GM12878 (cell line): ENCODE data around the gene ARRB2. TPM values are rescaled to one million over a fixed set of nuclear protein-coding genes. Genes with fewer than 3 reads are reported as not detected.

ENCODE experiments used
- ATAC-seq: fragments of 200-7000 bp; cut with Tn5 transposase; 3 replicates; pipeline ENCODE4 v1.9.1; 2020; ENCODE audit warnings: mild to moderate bottlenecking, moderate library complexity
- BruUV-seq: library from RNA; stranded (reverse); fragments of 400-500 nt; replicated peaks from 2 replicates; lab custom pipeline; 2021; lab: Mats Ljungman, UMichigan
- CTCF ChIA-PET: fragments of 300-600 bp; sonication (Branson Sonifier 250); formaldehyde crosslinking; extraction: SDS; loops from one replicate; lab custom pipeline; 2021; ENCODE audit warnings: inconsistent platforms; lab: Yijun Ruan, JAX
- POLR2A ChIA-PET: fragments of 350-600 bp; formaldehyde crosslinking; extraction: SDS; loops from one replicate; lab custom pipeline; 2021; ENCODE audit warnings: inconsistent platforms; lab: Charles Lee
- RAD21 ChIA-PET: fragments of 300-600 bp; sonication (Branson Sonifier 250); formaldehyde crosslinking; loops from one replicate; lab custom pipeline; 2023; ENCODE audit warnings: antibody characterized with exemption; ENCODE audit not compliant: unreplicated experiment; lab: Charles Lee
- SMC1A ChIA-PET: fragments of 300-600 bp; sonication (Branson Sonifier 250); formaldehyde crosslinking; loops from one replicate; lab custom pipeline; 2023; ENCODE audit not compliant: unreplicated experiment, uncharacterized antibody; lab: Charles Lee
- DNase-seq: peaks from one replicate; pipeline ENCODE4 v3.0.0-alpha.2; 2011; ENCODE audit warnings: low read depth, low spot score
- FAIRE-seq: peaks from 3 replicates; lab custom pipeline; 2011; peaks lifted over from hg19 to GRCh38; lab: Jason Lieb, UNC
- H2AFZ ChIP-seq: 2 replicates; pipeline ENCODE4 v1.6.0; 2011; ENCODE audit warnings: low read depth, low read length, control low read depth; ENCODE audit not compliant: control insufficient read depth
- H3K27ac ChIP-seq: 2 replicates; pipeline ENCODE4 v1.5.1; 2011; ENCODE audit warnings: control low read depth; ENCODE audit not compliant: control insufficient read depth, insufficient read depth
- H3K27me3 ChIP-seq, 2 experiments: replicated peaks in 1 of 2; 2 replicates each; pipeline versions ENCODE4 v1.6.0 to v1.6.1; 2011; ENCODE audit warnings: low read length in 1 of 2; ENCODE audit not compliant: control insufficient read depth in 2 of 2, insufficient read depth in 2 of 2
- H3K36me3 ChIP-seq, 2 experiments: 2 replicates each; pipeline ENCODE4 v1.5.1; 2011; ENCODE audit warnings: low read length in 1 of 2; ENCODE audit not compliant: control insufficient read depth in 2 of 2, insufficient read depth in 2 of 2
- H3K4me1 ChIP-seq: 2 replicates; pipeline ENCODE4 v1.6.1; 2011; ENCODE audit warnings: mild to moderate bottlenecking, low read length, moderate library complexity, mixed read lengths; ENCODE audit not compliant: control insufficient read depth, insufficient read depth
- H3K4me2 ChIP-seq: 2 replicates; pipeline ENCODE4 v1.6.0; 2011; ENCODE audit warnings: control low read depth; ENCODE audit not compliant: control insufficient read depth, insufficient read depth
- H3K4me3 ChIP-seq: fragments of 200-600 bp; sonication (generic); 2 replicates; pipeline ENCODE4 v1.5.1; 2016
- H3K79me2 ChIP-seq: 2 replicates; pipeline ENCODE4 v1.6.0; 2011; ENCODE audit warnings: low read length; ENCODE audit not compliant: control insufficient read depth, insufficient read depth
- H3K9ac ChIP-seq: 2 replicates; pipeline ENCODE4 v1.8.0; 2011; ENCODE audit warnings: low read length, control low read depth, mixed read lengths; ENCODE audit not compliant: control insufficient read depth, insufficient read depth
- H3K9me3 ChIP-seq: replicated peaks from 3 replicates; pipeline ENCODE4 v1.5.1; 2011; ENCODE audit warnings: mild to moderate bottlenecking, low read length; ENCODE audit not compliant: control insufficient read depth, insufficient read depth
- H4K20me1 ChIP-seq: 2 replicates; pipeline ENCODE4 v1.6.0; 2011; ENCODE audit not compliant: control insufficient read depth, insufficient read depth
- BHLHE40 ChIP-seq, 2 experiments: fragments of 450-650 bp in 1 of 2; IDR thresholded peaks; 2 replicates each; pipeline ENCODE4 v1.6.1; 2011 to 2017; ENCODE audit warnings: low read depth in 2 of 2, borderline replicate concordance in 1 of 2, improper control_type of control experiment in 1 of 2, low read length in 1 of 2, mild to moderate bottlenecking in 1 of 2
- CREM ChIP-seq: IDR thresholded peaks from 2 replicates; pipeline ENCODE4 v1.6.1; 2014; ENCODE audit warnings: antibody characterized with exemption, low read depth
- DPF2 ChIP-seq: fragments of 450-650 bp; IDR thresholded peaks from 2 replicates; pipeline ENCODE4 v1.6.1; 2017; ENCODE audit warnings: mild to moderate bottlenecking
- GATAD2B ChIP-seq: fragments of 450-650 bp; conservative IDR thresholded peaks from 2 replicates; pipeline ENCODE4 v1.6.1; 2017; ENCODE audit warnings: low read depth, mild to moderate bottlenecking, moderate library complexity
- HDAC2 ChIP-seq: fragments of 200-600 bp; sonication (generic); IDR thresholded peaks from 2 replicates; pipeline ENCODE4 v1.6.1; 2017
- IKZF1 ChIP-seq: fragments of 450-650 bp; conservative IDR thresholded peaks from 2 replicates; pipeline ENCODE4 v1.6.1; 2017; ENCODE audit warnings: antibody characterized with exemption, mild to moderate bottlenecking
- IKZF2 ChIP-seq, 2 experiments: fragments of 450-650 bp; IDR thresholded peaks; 2 replicates each; pipeline ENCODE4 v1.6.1; 2017; ENCODE audit warnings: mild to moderate bottlenecking in 2 of 2, moderate library complexity in 2 of 2
- MEF2B ChIP-seq: fragments of 450-650 bp; IDR thresholded peaks from 2 replicates; pipeline ENCODE4 v1.6.1; 2018; ENCODE audit warnings: mild to moderate bottlenecking, moderate library complexity; ENCODE audit not compliant: partially characterized antibody, poor library complexity, severe bottlenecking
- MLLT1 ChIP-seq: fragments of 450-650 bp; IDR thresholded peaks from 2 replicates; pipeline ENCODE4 v1.6.1; 2016; ENCODE audit warnings: mild to moderate bottlenecking
- MTA2 ChIP-seq: fragments of 450-650 bp; IDR thresholded peaks from 2 replicates; pipeline ENCODE4 v1.6.1; 2016; ENCODE audit warnings: low read depth, mild to moderate bottlenecking, moderate library complexity
- NKRF ChIP-seq: fragments of 450-650 bp; conservative IDR thresholded peaks from 2 replicates; pipeline ENCODE4 v1.6.1; 2017; ENCODE audit warnings: mild to moderate bottlenecking, moderate library complexity
- SMARCA5 ChIP-seq: fragments of 450-650 bp; IDR thresholded peaks from 2 replicates; pipeline ENCODE4 v1.6.1; 2017; ENCODE audit warnings: mild to moderate bottlenecking
- SPI1 ChIP-seq: IDR thresholded peaks from 2 replicates; pipeline ENCODE4 v1.6.1; 2011; ENCODE audit warnings: low read depth, mild to moderate bottlenecking, low read length, moderate library complexity, borderline replicate concordance; ENCODE audit not compliant: insufficient read depth
- SRF ChIP-seq, 2 experiments: IDR thresholded peaks; 2 replicates each; pipeline ENCODE4 v1.6.1; 2011; ENCODE audit warnings: low read depth in 2 of 2, low read length in 2 of 2, mild to moderate bottlenecking in 1 of 2, moderate library complexity in 1 of 2
- WGBS: methylation state at CpG from one replicate; pipeline ENCODE4 v1.1.6; 2016; ENCODE audit warnings: low lambda C conversion rate; ENCODE audit not compliant: insufficient replicate concordance, insufficient coverage; ENCODE audit errors: missing lambda C conversion rate; 5-methylcytosine and 5-hydroxymethylcytosine counted together
- in situ Hi-C: fragments of 300-500 bp; cut with MboI; formaldehyde crosslinking; loops from 9 replicates; pipeline ENCODE4 v1.14.3; 2018; ENCODE audit warnings: mixed read lengths
- intact Hi-C: fragments of 100-400 bp; cut with micrococcal nuclease; formaldehyde crosslinking; loops from one replicate; pipeline ENCODE4 v1.14.2; 2022; ENCODE audit not compliant: unreplicated experiment
- polyA plus RNA-seq, 11 experiments: library from polyadenylated mRNA; depleted of rRNA in 4 of 11; unstranded in 6 of 11; stranded (reverse) in 5 of 11; fragments of >200 nt; fragmentation: Nextera tagmentation in 4 of 11; fragmentation: Illumina TruSeq in 1 of 11; extraction: Ambion mirVana in 4 of 11; extraction: Trizol in 1 of 11; gene quantifications; 1 replicate in 1 of 11; 2 replicates in 10 of 11; pipeline versions ENCODE4 v1.2.1 to v1.2.3, GENCODE V29; 2011 to 2016; ENCODE audit warnings: inconsistent platforms in 2 of 11, missing spikeins in 2 of 11, low read depth in 1 of 11
- total RNA-seq, 4 experiments: library from RNA; depleted of rRNA in 3 of 4; stranded (reverse); fragments of >200 nt in 3 of 4; fragmentation: Illumina TruSeq in 1 of 4; extraction: Trizol in 1 of 4; gene quantifications; 2 replicates each; pipeline versions ENCODE4 v1.2.1 to v1.2.3, GENCODE V29; 2013 to 2021

ARRB2 gene
- total and polyA plus RNA-seq, 10 of the 15 experiments (the other 5 are each of a cell fraction or from before 2014, with no cell fraction given), result 6.5 to 75.2 (median 43.1) TPM

- no peaks in the 10 kb centered on the region; the same call in 2 of the 3 replicates for H3K9me3 ChIP-seq
- ATAC-seq (peak; percentile 5), DNase-seq (no peak), FAIRE-seq (no peak)
- no peaks in the 10 kb centered on the region for H4K20me1 ChIP-seq
- H3K4me1 ChIP-seq, result peaks cover 28% of the 10 kb centered on the region
- intact Hi-C loops, result loop anchor here (1.0 to 5.0 kb wide), 3 partner anchors 20 to 178 kb away; partner anchors contain the start of genes GLTPD2, MED11 and VMO1
- RAD21 ChIA-PET, result interaction anchor here (0.6 to 1.7 kb wide), 20 partner anchors 10 to 256 kb away, joined by 3 to 14 read pairs (median 4); partner anchors contain the start of genes GLTPD2, MED11, MINK1 and PLD2
- peaks cover 19% of the 10 kb centered on the region for H3K79me2 ChIP-seq
- peak overlapping the region; percentile 85 for H3K9ac ChIP-seq
- peak overlapping the region; percentile 80 for H3K4me3 ChIP-seq
- POLR2A ChIA-PET, result interaction anchor here (0.5 to 3.9 kb wide), 7 partner anchors 8 to 244 kb away, joined by 3 to 23 read pairs (median 6); partner anchors contain the start of genes MED11 and PELP1
- H3K36me3 ChIP-seq, result no peaks in the 10 kb centered on the region; a peak in 2 of 4 replicates
- in situ Hi-C loops, result loop anchor here (5.0 kb wide), 1 partner anchor 171 kb away; no protein-coding TSS in a partner anchor
- SMC1A ChIA-PET, result interaction anchor here (0.8 to 2.8 kb wide), 9 partner anchors 8 to 193 kb away, joined by 3 to 11 read pairs (median 3); partner anchors contain the start of genes CHRNE and MED11
- WGBS, result 1% methylated on average over 47 of the region's 57 CpGs
- H3K27me3 ChIP-seq, result no peaks in the 10 kb centered on the region
- peak overlapping the region; percentile 66 for H3K27ac ChIP-seq
- TF ChIP-seq SPI1 (peak; percentile 42; the same call in 1 of the 2 replicates), SRF (IDR thresholded peaks at IDR 0.05; ENCODE audit: low read depth in 2 of 2, low read length in 2 of 2) (peak in 1 of 2 experiments; percentile 63; a peak in 1 of 4 replicates), MLLT1 (0 out of 2 replicates have a peak, but pooled peaks have one; percentile 13), SMARCA5 (no peak), IKZF1 (peak; percentile 47), IKZF2 (IDR thresholded peaks at IDR 0.05) (0 out of 4 replicates have a peak, but pooled peaks of 1 of the 2 experiments have one; percentile 12), MTA2 (no peak), MEF2B (peak; percentile 92), GATAD2B (0 out of 2 replicates have a peak, but pooled peaks have one; percentile 53), HDAC2 (no peak), CREM (no peak), BHLHE40 (IDR thresholded peaks at IDR 0.05; ENCODE audit: borderline replicate concordance in 1 of 2, low read depth in 2 of 2, low read length in 1 of 2) (peak in 1 of 2 experiments; percentile 47; a peak in 1 of 4 replicates), DPF2 (peak; percentile 40; the same call in 1 of the 2 replicates), NKRF (0 out of 2 replicates have a peak, but pooled peaks have one; percentile 32)
- peak overlapping the region; percentile 84 for H2AFZ ChIP-seq
- H3K4me2 ChIP-seq, result peak overlapping the region; percentile 96
- no TSS peak for BruUV-seq
- CTCF ChIA-PET, result interaction anchor here (0.7 to 2.5 kb wide), 15 partner anchors 15 to 198 kb away, joined by 3 to 12 read pairs (median 4); partner anchors contain the start of gene CHRNE
Measured at GRCh38 chr17:4710693-4711634, 532 bp downstream of the ARRB2 start.
